NOMO-1 treated with dmso at 0.1 percent for 144 hours (cell line): ENCODE data around the gene ELAC1.

Source experiments
- DNase-seq: peaks from one replicate; lab custom pipeline; 2025; ENCODE audit not compliant: unreplicated experiment; lab: John Stamatoyannopoulos, UW

Gene ELAC1

GRCh38 chr18:51017140-51017879 is 49.5 kb downstream of the ELAC1 start:
- DNase-seq, result no peak

GRCh38 chr18:51020536-51020935 is 52.7 kb downstream of the ELAC1 start:
- no peak for DNase-seq

- no peak for DNase-seq
Measured at GRCh38 chr18:51021226-51021965, 53.6 kb downstream of the ELAC1 start.

GRCh38 chr18:51025512-51025911 is 57.7 kb downstream of the ELAC1 start:
- DNase-seq, result no peak

GRCh38 chr18:51028201-51028805 is 60.5 kb downstream of the ELAC1 start:
- DNase-seq, result peak; percentile 24

GRCh38 chr18:51029378-51029693 is 61.5 kb downstream of the ELAC1 start:
- no peak for DNase-seq

GRCh38 chr18:51029694-51030536 is 62.1 kb downstream of the ELAC1 start, which contains the start of gene SMAD4:
SMAD4 (plus strand) TSS chr18:51030213; CDS start chr18:51047047, 16,834 bp downstream.
- DNase-seq, result peak; percentile 89

GRCh38 chr18:51030537-51031258 is 62.9 kb downstream of the ELAC1 start:
- DNase-seq, result peak; percentile 29

GRCh38 chr18:51032193-51032592 is 64.4 kb downstream of the ELAC1 start:
- no peak for DNase-seq

- no peak for DNase-seq
Measured at GRCh38 chr18:51037230-51037629, 69.4 kb downstream of the ELAC1 start.
